Measurements from ENCODE around the gene IL20. TPM values are rescaled to one million over a fixed set of nuclear protein-coding genes. Genes with fewer than 3 reads are reported as not detected.

Gene IL20
- total and polyA plus RNA-seq, 7 donors = not detected

- TF ChIP-seq POLR2AphosphoS5 (IDR thresholded peaks at IDR 0.05) (no peak), POLR2A (IDR thresholded peaks at IDR 0.05) (no peak), EP300 (IDR thresholded peaks at IDR 0.05) (no peak), CTCF (IDR thresholded peaks at IDR 0.05) (no peak)
- Histone ChIP-seq H3K9me3 (no peaks in the 10 kb centered on the region), H3K36me3 (no peaks in the 10 kb centered on the region), H3K4me1 (peaks cover 0 to 5% (median 0%) of the 10 kb centered on the region in 4 donors), H3K27me3 (no peaks in the 10 kb centered on the region), H3K27ac (no peak overlapping the region), H3K4me3 (no peak overlapping the region)
- intact Hi-C loops (cut with DNase I) = no loop called here
- no peak for DNase-seq
- WGBS, 2 donors = 96 to 97% methylated on average over 1 of the region's 1 CpG
These were observed 21.4 kb downstream of the IL20 start for GRCh38 chr1:206886831-206887230.

GRCh38 chr1:206887701-206888100, 22.3 kb downstream of the IL20 start:
- WGBS, 2 donors = 69 to 81% methylated on average over 4 of the region's 4 CpGs
- Histone ChIP-seq H3K36me3 (no peaks in the 10 kb centered on the region), H3K4me1 (peaks cover 0 to 5% (median 0%) of the 10 kb centered on the region in 4 donors), H3K4me3 (no peak overlapping the region), H3K27me3 (no peaks in the 10 kb centered on the region), H3K9me3 (no peaks in the 10 kb centered on the region), H3K27ac (no peak overlapping the region)
- no peak for DNase-seq
- no peak for TF ChIP-seq POLR2A (IDR thresholded peaks at IDR 0.05)
- TF ChIP-seq EP300 (IDR thresholded peaks at IDR 0.05) = no peak
- TF ChIP-seq POLR2AphosphoS5 (IDR thresholded peaks at IDR 0.05) = no peak
- no peak for TF ChIP-seq CTCF (IDR thresholded peaks at IDR 0.05)
- intact Hi-C loops (cut with DNase I) = no loop called here

- DNase-seq = no peak
These were observed 25.0 kb downstream of the IL20 start for GRCh38 chr1:206890125-206891060.

GRCh38 chr1:206891412-206891811, 26.0 kb downstream of the IL20 start:
- DNase-seq = no peak
- Histone ChIP-seq H3K27me3 (no peaks in the 10 kb centered on the region), H3K27ac (no peak overlapping the region), H3K4me3 (no peak overlapping the region), H3K4me1 (peaks cover 0 to 5% (median 0%) of the 10 kb centered on the region in 4 donors), H3K9me3 (no peaks in the 10 kb centered on the region), H3K36me3 (no peaks in the 10 kb centered on the region)
- 80 to 85% methylated on average over 1 of the region's 1 CpG for WGBS, 2 donors
- intact Hi-C loops (cut with DNase I) = no loop called here
- no peak for TF ChIP-seq EP300 (IDR thresholded peaks at IDR 0.05)
- no peak for TF ChIP-seq POLR2A (IDR thresholded peaks at IDR 0.05)
- no peak for TF ChIP-seq CTCF (IDR thresholded peaks at IDR 0.05)

More at GRCh38 chr1:206890125-206891060, 25.0 kb downstream of the IL20 start:
- Histone ChIP-seq H3K27ac (no peak overlapping the region), H3K4me1 (peaks cover 0 to 5% (median 0%) of the 10 kb centered on the region in 4 donors), H3K4me3 (no peak overlapping the region), H3K27me3 (no peaks in the 10 kb centered on the region), H3K9me3 (no peaks in the 10 kb centered on the region), H3K36me3 (no peaks in the 10 kb centered on the region)
- TF ChIP-seq POLR2AphosphoS5 (IDR thresholded peaks at IDR 0.05) (peak in 1 of 4 donors; percentile 42), CTCF (IDR thresholded peaks at IDR 0.05) (no peak), EP300 (IDR thresholded peaks at IDR 0.05) (peak in 1 of 4 donors; percentile 48)
- intact Hi-C loops (cut with DNase I) = no loop called here
- 51 to 71% methylated on average over 15 of the region's 15 CpGs for WGBS, 2 donors

Measured in sigmoid colon (tissue), 7 donors.